PFSK-1 (cell line): ENCODE results near the gene MBD3L5. TPM values are rescaled to one million over a fixed set of nuclear protein-coding genes. Genes with fewer than 3 reads are reported as not detected.
"Not testable (repeated sequence)": the region's sequence is repeated elsewhere in the genome, so short reads cannot be mapped to it uniquely, and the experiment has no call there.

Experiments used
- FOXP2 ChIP-seq: optimal IDR thresholded peaks from 2 replicates; pipeline ENCODE3; 2011; ENCODE audit warnings: borderline replicate concordance, control low read depth, inconsistent platforms; ENCODE audit not compliant: insufficient read depth; ENCODE audit errors: extremely low read length, extremely low read depth
- POLR2AphosphoS5 ChIP-seq: IDR thresholded peaks from 2 replicates; pipeline ENCODE4 v1.6.1; 2012; ENCODE audit warnings: low read depth, mild to moderate bottlenecking, control low read depth, low read length, moderate library complexity
- REST ChIP-seq, 2 experiments: IDR thresholded peaks; 2 replicates each; pipeline versions ENCODE4 v1.6.1 to v1.8.0; 2011 to 2012; ENCODE audit warnings: low read depth in 2 of 2, low read length in 2 of 2, control low read depth in 1 of 2, inconsistent platforms in 1 of 2, mild to moderate bottlenecking in 1 of 2, moderate library complexity in 1 of 2; ENCODE audit not compliant: insufficient read depth in 1 of 2
- SIN3A ChIP-seq: IDR thresholded peaks from 2 replicates; pipeline ENCODE4 v1.6.1; 2012; ENCODE audit warnings: mild to moderate bottlenecking, low read length, moderate library complexity, borderline replicate concordance; ENCODE audit not compliant: insufficient read depth
- TAF1 ChIP-seq: IDR thresholded peaks from 2 replicates; pipeline ENCODE4 v1.6.1; 2012; ENCODE audit warnings: low read length, control low read depth, borderline replicate concordance; ENCODE audit not compliant: insufficient read depth
- polyA plus RNA-seq: library from polyadenylated mRNA; unstranded; fragments of >200 nt; gene quantifications from one replicate; pipeline ENCODE4 v1.2.1, GENCODE V29; 2012; ENCODE audit warnings: low read depth, missing spikeins; ENCODE audit not compliant: insufficient read length

The MBD3L5 gene
- polyA plus RNA-seq, result not detected

- not testable (repeated sequence) for TF ChIP-seq FOXP2; REST (IDR thresholded peaks at IDR 0.05; ENCODE audit: insufficient read depth in 1 of 2, low read depth in 2 of 2, low read length in 2 of 2); POLR2AphosphoS5
Measured at GRCh38 chr19:7030278-7030677, at the start of gene MBD3L5. MBD3L5 (plus strand) TSS chr19:7030578; CDS start chr19:7030612, 34 bp downstream.

GRCh38 chr19:6983448-6983847 is 46.9 kb upstream of the MBD3L5 start:
- TF ChIP-seq FOXP2, result no peak
- no peak for TF ChIP-seq POLR2AphosphoS5
- TF ChIP-seq TAF1, result no peak
- no peak for TF ChIP-seq REST (IDR thresholded peaks at IDR 0.05; ENCODE audit: insufficient read depth in 1 of 2, low read depth in 2 of 2, low read length in 2 of 2)
- TF ChIP-seq SIN3A, result no peak

- TF ChIP-seq POLR2AphosphoS5 (no peak), SIN3A (no peak), FOXP2 (no peak), REST (IDR thresholded peaks at IDR 0.05; ENCODE audit: insufficient read depth in 1 of 2, low read depth in 2 of 2, low read length in 2 of 2) (no peak), TAF1 (no peak)
Measured at GRCh38 chr19:6987850-6988249, 42.5 kb upstream of the MBD3L5 start.

- TF ChIP-seq REST (IDR thresholded peaks at IDR 0.05; ENCODE audit: insufficient read depth in 1 of 2, low read depth in 2 of 2, low read length in 2 of 2) (no peak), FOXP2 (no peak), TAF1 (no peak), SIN3A (no peak), POLR2AphosphoS5 (no peak)
Measured at GRCh38 chr19:6988257-6988656, 42.1 kb upstream of the MBD3L5 start.

GRCh38 chr19:6995054-6995453 is 35.3 kb upstream of the MBD3L5 start:
- TF ChIP-seq REST (IDR thresholded peaks at IDR 0.05; ENCODE audit: insufficient read depth in 1 of 2, low read depth in 2 of 2, low read length in 2 of 2) (no peak), TAF1 (no peak), POLR2AphosphoS5 (no peak), SIN3A (no peak), FOXP2 (no peak)
